ENCODE results near the gene RNF114.

GRCh38 chr20:49995586-49995985 is 59.4 kb downstream of the RNF114 start:
- TF ChIP-seq CTCF (IDR thresholded peaks at IDR 0.05) (no peak), POLR2A (IDR thresholded peaks at IDR 0.05) (no peak)
